Measurements from ENCODE around the gene NKD1. TPM values are rescaled to one million over a fixed set of nuclear protein-coding genes. Genes with fewer than 3 reads are reported as not detected.

The NKD1 gene
- total RNA-seq, 2 experiments from 2014 or later = 0.81 to 1.3 TPM

- no peak for DNase-seq
- no peak overlapping the region for H3K4me3 Mint-ChIP-seq
- POLR2A ChIA-PET = no interaction called here
- no peak overlapping the region for H3K27ac Mint-ChIP-seq
- CTCF ChIA-PET = interaction anchor here (0.8 to 1.1 kb wide), 3 partner anchors 17 to 299 kb away, joined by 3 to 4 read pairs (median 3); no protein-coding TSS in a partner anchor
- H3K36me3 Mint-ChIP-seq (ENCODE audit: low read depth) = no peaks in the 10 kb centered on the region
- H3K27me3 Mint-ChIP-seq = peaks cover 12% of the 10 kb centered on the region
- no peaks in the 10 kb centered on the region for H3K9me3 Mint-ChIP-seq
- H3K4me1 Mint-ChIP-seq = no peaks in the 10 kb centered on the region
These were observed 40.8 kb upstream of the NKD1 start for GRCh38 chr16:50507397-50507796.

DNA sequence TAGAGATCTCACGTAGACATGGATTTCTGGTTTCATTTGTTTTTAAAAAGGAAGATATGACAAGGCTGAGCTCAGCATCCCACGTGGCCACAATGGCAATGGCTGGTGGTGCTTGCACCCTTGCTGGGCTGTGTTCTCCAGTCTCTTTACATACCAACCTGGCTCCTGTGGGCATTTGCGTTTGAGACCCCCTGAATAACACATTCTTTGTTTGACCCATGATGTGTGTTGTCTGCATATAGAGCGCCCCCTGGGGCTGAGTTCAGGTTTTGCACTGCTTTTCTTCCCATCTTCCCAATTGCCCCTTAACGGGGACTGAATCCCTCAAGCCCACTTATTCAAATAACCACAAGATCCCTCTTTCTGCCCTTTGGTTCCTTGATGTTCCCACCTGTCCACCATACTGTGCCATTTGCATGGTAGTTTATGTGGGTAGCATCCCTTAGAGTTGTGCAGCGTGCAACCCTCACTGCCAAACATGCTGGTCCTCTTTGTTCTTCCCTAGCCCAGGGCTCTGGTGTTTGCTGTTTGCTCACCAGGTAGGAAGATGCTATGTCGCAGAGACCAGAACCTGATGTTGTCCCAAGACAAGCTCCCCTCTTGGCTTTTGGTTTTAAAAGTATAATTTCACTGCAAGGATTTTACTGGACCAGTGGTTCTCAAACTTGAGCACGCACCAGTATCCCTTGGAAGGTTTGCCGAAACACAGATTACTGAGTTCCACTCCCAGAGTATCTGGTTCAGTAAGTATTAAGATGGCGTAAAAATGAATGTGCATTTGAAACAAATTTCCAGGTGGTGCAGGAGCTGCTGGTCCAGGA is 38.5 kb upstream of the NKD1 start:
- ChIA-PET CTCF (interaction anchor here (0.5 to 1.4 kb wide), 6 partner anchors 8 to 316 kb away, joined by 3 to 5 read pairs (median 4); no protein-coding TSS in a partner anchor), POLR2A (no interaction called here)
- no peak overlapping the region for H3K4me3 Mint-ChIP-seq
- no peaks in the 10 kb centered on the region for H3K4me1 Mint-ChIP-seq
- peaks cover 12% of the 10 kb centered on the region for H3K27me3 Mint-ChIP-seq
- H3K36me3 Mint-ChIP-seq (ENCODE audit: low read depth) = no peaks in the 10 kb centered on the region
- H3K9me3 Mint-ChIP-seq = no peaks in the 10 kb centered on the region
- H3K27ac Mint-ChIP-seq = no peak overlapping the region
- peak; percentile 48 for DNase-seq

DNA sequence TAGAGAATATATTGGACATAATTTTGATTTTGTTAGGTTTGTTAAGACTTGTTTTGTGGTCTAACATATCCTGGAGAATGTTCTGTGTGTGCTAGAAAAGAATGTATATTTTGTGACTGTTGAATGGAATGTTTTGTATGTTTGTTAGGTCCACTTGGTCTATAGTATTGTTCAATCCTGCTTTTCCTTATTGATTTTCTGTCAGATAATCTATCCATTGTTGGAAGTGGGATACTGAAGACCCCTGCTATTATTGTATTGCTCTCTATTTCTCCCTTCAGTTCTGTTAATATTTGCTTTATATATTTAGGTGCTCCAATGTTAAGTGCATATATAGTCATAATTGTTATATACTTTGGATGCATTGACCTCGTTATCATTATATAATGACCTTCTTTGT is 33.0 kb upstream of the NKD1 start:
- Mint-ChIP-seq H3K9me3 (peaks cover 15% of the 10 kb centered on the region), H3K4me3 (no peak overlapping the region), H3K4me1 (no peaks in the 10 kb centered on the region), H3K27me3 (peaks cover 17% of the 10 kb centered on the region), H3K27ac (no peak overlapping the region), H3K36me3 (ENCODE audit: low read depth) (peaks cover 7% of the 10 kb centered on the region)
- POLR2A ChIA-PET = no interaction called here
- DNase-seq = no peak
- CTCF ChIA-PET = no interaction called here

DNA sequence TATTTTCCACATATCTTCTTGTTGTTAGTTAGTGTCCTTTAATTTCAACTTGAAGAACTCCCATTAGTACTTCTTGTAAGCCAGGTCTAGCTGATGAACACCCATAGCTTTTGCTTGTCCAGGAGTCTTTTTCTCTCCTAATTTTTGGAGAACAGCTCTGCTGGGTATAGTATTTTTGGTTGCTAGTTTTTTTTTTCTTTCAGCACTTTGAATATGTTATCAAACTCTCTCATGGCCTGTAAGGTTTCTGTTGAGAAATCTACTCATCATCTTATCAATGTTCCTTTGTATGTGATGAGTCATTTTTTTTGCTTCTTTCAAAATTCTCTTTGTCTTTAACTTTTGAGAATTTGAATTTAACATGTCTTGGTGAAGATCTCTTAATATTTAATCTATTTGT is 31.8 kb upstream of the NKD1 start:
- H3K4me3 Mint-ChIP-seq = no peak overlapping the region
- peaks cover 7% of the 10 kb centered on the region for H3K36me3 Mint-ChIP-seq (ENCODE audit: low read depth)
- no peaks in the 10 kb centered on the region for H3K4me1 Mint-ChIP-seq
- H3K27ac Mint-ChIP-seq = no peak overlapping the region
- ChIA-PET POLR2A (no interaction called here), CTCF (no interaction called here)
- no peak for DNase-seq
- H3K27me3 Mint-ChIP-seq = peaks cover 14% of the 10 kb centered on the region
- peaks cover 15% of the 10 kb centered on the region for H3K9me3 Mint-ChIP-seq

- H3K27ac Mint-ChIP-seq = no peak overlapping the region
- DNase-seq = no peak
- H3K4me1 Mint-ChIP-seq = no peaks in the 10 kb centered on the region
- POLR2A ChIA-PET = no interaction called here
- peaks cover 15% of the 10 kb centered on the region for H3K9me3 Mint-ChIP-seq
- H3K36me3 Mint-ChIP-seq (ENCODE audit: low read depth) = peaks cover 7% of the 10 kb centered on the region
- CTCF ChIA-PET = interaction anchor here (0.7 kb wide), 1 partner anchor 148 kb away, joined by 3 read pairs; no protein-coding TSS in a partner anchor
- no peak overlapping the region for H3K4me3 Mint-ChIP-seq
- H3K27me3 Mint-ChIP-seq = peaks cover 9% of the 10 kb centered on the region
These were observed 31.3 kb upstream of the NKD1 start for GRCh38 chr16:50516890-50517289.

- peaks cover 7% of the 10 kb centered on the region for H3K36me3 Mint-ChIP-seq (ENCODE audit: low read depth)
- POLR2A ChIA-PET = no interaction called here
- no peak for DNase-seq
- H3K9me3 Mint-ChIP-seq = peaks cover 15% of the 10 kb centered on the region
- H3K4me1 Mint-ChIP-seq = no peaks in the 10 kb centered on the region
- CTCF ChIA-PET = interaction anchor here (0.6 to 0.8 kb wide), 4 partner anchors 10 to 148 kb away, joined by 3 to 6 read pairs (median 4); no protein-coding TSS in a partner anchor
- H3K27me3 Mint-ChIP-seq = peaks cover 8% of the 10 kb centered on the region
- H3K27ac Mint-ChIP-seq = no peak overlapping the region
- no peak overlapping the region for H3K4me3 Mint-ChIP-seq
These were observed 30.5 kb upstream of the NKD1 start for GRCh38 chr16:50517450-50518252.

- ChIA-PET POLR2A (no interaction called here), CTCF (interaction anchor here (1.3 kb wide), 1 partner anchor 494 kb away, joined by 3 read pairs; the partner anchor contains the start of gene CNEP1R1)
- Mint-ChIP-seq H3K4me3 (no peak overlapping the region), H3K4me1 (no peaks in the 10 kb centered on the region), H3K27ac (no peak overlapping the region), H3K36me3 (ENCODE audit: low read depth) (peaks cover 7% of the 10 kb centered on the region), H3K9me3 (peaks cover 15% of the 10 kb centered on the region), H3K27me3 (peaks cover 10% of the 10 kb centered on the region)
- no peak for DNase-seq
These were observed 29.2 kb upstream of the NKD1 start for GRCh38 chr16:50519001-50519400.

GRCh38 chr16:50519602-50520001 is 28.6 kb upstream of the NKD1 start:
- Mint-ChIP-seq H3K4me3 (no peak overlapping the region), H3K9me3 (peaks cover 15% of the 10 kb centered on the region)
- CTCF ChIA-PET = interaction anchor here (0.6 to 1.3 kb wide), 3 partner anchors 69 to 495 kb away, joined by 3 to 4 read pairs (median 3); partner anchors contain the start of gene CNEP1R1

GRCh38 chr16:50520451-50521245 is 27.5 kb upstream of the NKD1 start:
- peaks cover 7% of the 10 kb centered on the region for H3K36me3 Mint-ChIP-seq (ENCODE audit: low read depth)
- POLR2A ChIA-PET = no interaction called here
- H3K27ac Mint-ChIP-seq = no peak overlapping the region
- no peaks in the 10 kb centered on the region for H3K4me1 Mint-ChIP-seq
- H3K27me3 Mint-ChIP-seq = peaks cover 7% of the 10 kb centered on the region
- H3K9me3 Mint-ChIP-seq = peaks cover 15% of the 10 kb centered on the region
- DNase-seq = no peak
- CTCF ChIA-PET = interaction anchor here (1.3 kb wide), 2 partner anchors 132 to 286 kb away, joined by 3 to 4 read pairs; no protein-coding TSS in a partner anchor
- H3K4me3 Mint-ChIP-seq = no peak overlapping the region

More at GRCh38 chr16:50519602-50520001, 28.6 kb upstream of the NKD1 start:
- peaks cover 7% of the 10 kb centered on the region for H3K36me3 Mint-ChIP-seq (ENCODE audit: low read depth)
- no peak for DNase-seq
- POLR2A ChIA-PET = no interaction called here
- no peaks in the 10 kb centered on the region for H3K4me1 Mint-ChIP-seq
- peaks cover 10% of the 10 kb centered on the region for H3K27me3 Mint-ChIP-seq
- H3K27ac Mint-ChIP-seq = no peak overlapping the region

- ChIA-PET CTCF (interaction anchor here (1.3 kb wide), 1 partner anchor 132 kb away, joined by 4 read pairs; no protein-coding TSS in a partner anchor), POLR2A (no interaction called here)
- Mint-ChIP-seq H3K27me3 (peaks cover 7% of the 10 kb centered on the region), H3K4me1 (no peaks in the 10 kb centered on the region), H3K36me3 (ENCODE audit: low read depth) (peaks cover 7% of the 10 kb centered on the region), H3K9me3 (peaks cover 11% of the 10 kb centered on the region), H3K27ac (no peak overlapping the region), H3K4me3 (no peak overlapping the region)
- DNase-seq = no peak
These were observed 26.8 kb upstream of the NKD1 start for GRCh38 chr16:50521246-50521900.

- Mint-ChIP-seq H3K4me3 (no peak overlapping the region), H3K4me1 (no peaks in the 10 kb centered on the region), H3K27me3 (peaks cover 7% of the 10 kb centered on the region), H3K36me3 (ENCODE audit: low read depth) (no peaks in the 10 kb centered on the region), H3K9me3 (peaks cover 2% of the 10 kb centered on the region), H3K27ac (no peak overlapping the region)
- ChIA-PET CTCF (no interaction called here), POLR2A (no interaction called here)
- no peak for DNase-seq
These were observed 25.9 kb upstream of the NKD1 start for GRCh38 chr16:50522324-50522723.

- H3K4me3 Mint-ChIP-seq = no peak overlapping the region
- peaks cover 14% of the 10 kb centered on the region for H3K27me3 Mint-ChIP-seq
- no peaks in the 10 kb centered on the region for H3K9me3 Mint-ChIP-seq
- no peak for DNase-seq
- ChIA-PET CTCF (interaction anchor here (0.6 kb wide), 1 partner anchor 306 kb away, joined by 4 read pairs; no protein-coding TSS in a partner anchor), POLR2A (no interaction called here)
- H3K36me3 Mint-ChIP-seq (ENCODE audit: low read depth) = no peaks in the 10 kb centered on the region
- H3K27ac Mint-ChIP-seq = no peak overlapping the region
- H3K4me1 Mint-ChIP-seq = no peaks in the 10 kb centered on the region
These were observed 24.5 kb upstream of the NKD1 start for GRCh38 chr16:50523710-50524109.

All from activated CD4-positive, alpha-beta T cell treated with anti-CD3 and anti-CD28 coated beads, Interleukin-2, amount 10 ng/mL, durations not matched to agents 7 days and 5 days (primary cell).